Memory B cell (primary cell): ENCODE data around the gene CHRNB2.

Experiments used
- ATAC-seq: fragments of 150-1000 bp; cut with Tn5 transposase; 2 replicates; pipeline ENCODE4 v1.10.0; 2021; ENCODE audit warnings: low read depth, mild to moderate bottlenecking, moderate library complexity
- DNase-seq, 2 donors: peaks; one replicate each; pipeline ENCODE4 v3.0.0; 2022; ENCODE audit warnings: low spot score in 2 of 2
- H3K27ac Mint-ChIP-seq: one replicate; pipeline ENCODE4 v1.8.0; 2022; ENCODE audit warnings: mild to moderate bottlenecking, moderate library complexity, mixed read lengths
- H3K27me3 Mint-ChIP-seq: one replicate; pipeline ENCODE4 v1.8.0; 2022; ENCODE audit warnings: mixed read lengths
- H3K36me3 Mint-ChIP-seq: one replicate; pipeline ENCODE4 v1.8.0; 2022; ENCODE audit warnings: mild to moderate bottlenecking, mixed read lengths
- H3K4me1 Mint-ChIP-seq: one replicate; pipeline ENCODE4 v1.8.0; 2022; ENCODE audit warnings: mixed read lengths
- H3K4me3 Mint-ChIP-seq: one replicate; pipeline ENCODE4 v1.8.0; 2022; ENCODE audit warnings: mild to moderate bottlenecking, moderate library complexity, mixed read lengths
- H3K9me3 Mint-ChIP-seq: one replicate; pipeline ENCODE4 v1.8.0; 2022; ENCODE audit warnings: mixed read lengths

CHRNB2 gene

DNA sequence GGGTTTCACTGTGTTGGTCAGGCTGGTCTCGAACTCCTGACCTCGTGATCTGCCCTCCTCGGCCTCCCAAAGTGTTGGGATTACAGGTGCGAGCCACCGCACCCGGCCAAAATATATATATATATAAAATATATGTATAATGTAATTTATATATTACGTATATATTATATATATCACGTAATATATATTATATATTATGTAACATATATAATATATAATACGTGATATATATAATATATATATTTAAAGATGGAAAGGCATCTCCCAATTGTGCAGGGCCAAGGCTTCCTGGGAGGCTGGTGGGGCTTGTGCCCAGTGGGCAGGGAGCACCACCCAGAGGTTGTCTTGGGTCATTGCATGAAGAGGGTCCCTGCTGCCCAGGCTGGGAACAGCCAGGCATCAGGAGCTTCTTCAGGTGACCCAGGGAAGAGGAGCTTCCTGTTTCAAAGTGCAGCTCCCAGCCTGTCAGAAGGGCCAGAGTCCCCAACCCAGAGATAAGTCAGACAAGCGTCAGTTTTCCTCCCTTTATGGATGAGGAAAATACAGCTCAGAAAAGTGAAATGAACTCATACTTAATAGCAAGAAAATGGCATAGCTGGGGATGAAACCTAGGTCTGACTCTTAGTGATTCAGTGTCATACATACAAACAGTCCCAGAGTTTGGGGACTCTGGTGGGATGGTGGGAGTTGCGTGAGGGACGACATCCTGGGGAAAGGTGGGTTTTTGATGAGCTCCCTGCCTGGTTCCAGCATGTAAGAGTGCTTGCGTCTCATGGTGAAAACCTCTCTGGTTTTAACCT lies 21.1 kb upstream of the CHRNB2 start:
- Mint-ChIP-seq H3K4me1 (peaks cover 10% of the 10 kb centered on the region), H3K9me3 (no peaks in the 10 kb centered on the region), H3K4me3 (no peak overlapping the region)

DNA sequence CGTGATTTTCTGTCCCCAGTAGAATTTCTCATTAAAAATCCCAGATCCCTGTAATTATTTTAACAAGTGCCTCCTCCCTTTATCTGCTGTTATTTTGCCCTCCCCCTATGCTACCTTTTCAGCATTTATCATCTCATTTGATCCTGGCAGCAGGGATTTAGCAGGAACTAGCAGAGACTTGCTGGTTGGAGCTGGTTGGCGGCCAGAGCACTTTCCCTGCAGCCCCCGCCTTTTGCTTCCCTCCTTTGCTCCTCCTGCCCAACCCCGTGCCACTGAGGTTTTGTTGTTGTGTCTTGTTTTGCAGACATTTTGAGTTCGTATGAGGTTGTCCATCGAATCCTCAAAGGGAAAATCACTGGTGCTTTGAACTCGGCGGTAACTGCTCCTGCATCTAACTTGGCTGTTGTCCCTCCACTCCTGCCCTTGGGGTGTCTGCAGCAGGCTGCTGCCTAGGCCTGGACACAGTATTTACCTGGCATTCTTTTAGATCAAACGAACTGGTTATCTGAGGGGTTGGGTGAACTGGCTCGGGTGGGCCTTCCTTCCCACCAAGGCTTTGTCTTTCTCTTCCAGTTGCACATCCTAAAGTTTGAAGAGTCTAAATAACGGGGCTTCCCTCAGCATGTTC lies 20.4 kb upstream of the CHRNB2 start:
- Mint-ChIP-seq H3K4me3 (no peak overlapping the region), H3K9me3 (no peaks in the 10 kb centered on the region), H3K27me3 (peaks cover 3% of the 10 kb centered on the region), H3K27ac (no peak overlapping the region), H3K4me1 (peaks cover 10% of the 10 kb centered on the region), H3K36me3 (peaks cover 10% of the 10 kb centered on the region)
- ATAC-seq = no peak
- no peak for DNase-seq

More for the DNA sequence above, 21.1 kb upstream of the CHRNB2 start:
- Mint-ChIP-seq H3K27ac (no peak overlapping the region), H3K27me3 (peaks cover 5% of the 10 kb centered on the region), H3K36me3 (peaks cover 6% of the 10 kb centered on the region)
- peak; percentile 94 for ATAC-seq
- DNase-seq = peak; percentile 46 to 51

DNA sequence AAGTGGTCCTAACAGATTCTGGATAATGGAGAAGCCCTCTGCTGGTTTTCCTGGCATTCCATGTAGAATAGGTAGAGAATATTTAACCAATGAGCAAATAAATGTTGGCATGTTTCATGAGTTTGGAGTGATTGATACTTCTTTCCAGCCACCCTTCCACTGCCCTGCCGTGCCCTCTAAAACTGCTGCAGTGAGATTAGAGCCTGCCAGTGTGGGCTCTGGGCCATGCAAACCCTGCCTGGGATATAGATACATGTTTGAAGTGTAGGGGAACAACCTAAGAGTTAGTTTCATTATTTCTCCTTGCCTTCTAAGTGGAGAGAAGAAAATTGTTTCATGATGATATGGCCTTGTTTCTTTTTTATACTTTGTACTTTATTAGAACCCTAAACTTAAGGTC lies 19.6 kb upstream of the CHRNB2 start:
- no peak overlapping the region for H3K4me3 Mint-ChIP-seq
- no peak for DNase-seq
- H3K9me3 Mint-ChIP-seq = no peaks in the 10 kb centered on the region
- H3K27ac Mint-ChIP-seq = no peak overlapping the region
- ATAC-seq = no peak
- peaks cover 17% of the 10 kb centered on the region for H3K36me3 Mint-ChIP-seq
- H3K27me3 Mint-ChIP-seq = peaks cover 3% of the 10 kb centered on the region
- peaks cover 11% of the 10 kb centered on the region for H3K4me1 Mint-ChIP-seq

DNA sequence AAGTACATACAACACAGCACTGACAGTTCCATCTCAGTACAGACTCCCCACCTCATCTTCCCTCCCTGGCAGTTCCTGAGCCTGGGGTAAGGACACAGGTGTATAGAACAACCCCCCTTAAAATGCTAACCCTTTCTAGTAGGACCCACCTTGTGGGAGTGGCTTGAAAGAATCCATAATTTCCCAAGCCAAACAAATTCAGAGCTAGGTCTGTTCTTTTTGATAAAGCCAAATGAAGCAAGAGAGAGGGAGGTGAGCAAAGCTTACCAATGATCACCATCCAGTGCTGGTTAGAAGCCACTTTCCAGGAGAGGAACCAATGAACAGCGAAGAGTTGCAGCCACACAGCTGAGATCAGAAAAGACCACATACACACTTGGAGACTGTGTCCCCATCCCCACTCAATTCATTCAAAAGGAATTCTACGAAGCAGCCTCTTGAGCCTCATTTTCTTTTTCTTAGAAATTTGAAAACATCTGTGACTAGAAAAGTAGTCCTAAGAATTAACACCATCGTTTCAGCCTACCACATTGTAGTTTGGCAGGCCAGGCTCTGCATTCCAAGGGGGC lies 18.3 kb upstream of the CHRNB2 start:
- ATAC-seq (no peak), DNase-seq (no peak)
- Mint-ChIP-seq H3K4me3 (no peak overlapping the region), H3K9me3 (no peaks in the 10 kb centered on the region), H3K27me3 (peaks cover 3% of the 10 kb centered on the region), H3K4me1 (peaks cover 14% of the 10 kb centered on the region), H3K27ac (peak overlapping the region; percentile 75), H3K36me3 (peaks cover 27% of the 10 kb centered on the region)

DNA sequence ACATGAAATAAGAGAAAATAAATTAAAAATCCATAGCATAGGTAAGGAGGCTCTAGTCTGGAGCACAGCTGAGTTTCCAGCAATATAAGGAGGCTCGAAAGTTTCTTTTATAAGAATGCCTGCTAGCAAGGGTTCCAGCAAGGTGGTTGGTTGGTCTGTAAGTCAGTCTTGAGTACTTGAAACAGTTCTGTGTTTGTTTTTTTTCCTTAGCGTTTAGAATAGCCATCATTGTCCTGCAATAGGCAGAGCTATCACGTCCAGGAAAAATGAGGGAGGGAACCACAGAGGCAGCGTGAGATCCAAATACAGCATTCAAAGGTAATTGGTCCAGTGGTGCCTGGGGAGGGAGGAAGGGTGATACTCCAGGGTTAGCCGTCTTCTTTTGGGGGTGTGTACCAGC lies 17.5 kb upstream of the CHRNB2 start:
- Mint-ChIP-seq H3K27ac (no peak overlapping the region), H3K36me3 (peaks cover 34% of the 10 kb centered on the region), H3K4me3 (no peak overlapping the region), H3K9me3 (no peaks in the 10 kb centered on the region), H3K27me3 (peaks cover 3% of the 10 kb centered on the region), H3K4me1 (peaks cover 14% of the 10 kb centered on the region)
- DNase-seq = no peak
- no peak for ATAC-seq

DNA sequence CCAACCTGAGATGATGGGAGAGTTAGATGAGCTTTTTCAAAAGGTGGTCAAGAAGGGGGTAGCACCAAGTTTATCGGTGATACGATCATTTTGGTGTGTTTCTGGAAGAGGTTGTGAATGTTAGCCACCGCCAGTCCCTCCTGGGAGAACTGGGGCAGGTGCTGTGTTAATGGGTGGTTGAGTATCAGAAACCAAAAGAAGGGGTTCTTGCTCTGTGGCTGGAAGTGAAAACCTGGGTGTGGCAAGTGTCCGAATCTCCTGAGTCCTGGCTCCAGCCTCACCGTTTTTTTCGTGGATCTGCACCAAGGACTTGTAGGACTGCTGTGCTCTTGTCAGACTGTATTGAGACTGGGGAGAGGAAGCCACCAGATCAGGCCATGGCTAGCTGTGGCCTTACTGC lies 16.9 kb upstream of the CHRNB2 start:
- no peaks in the 10 kb centered on the region for H3K9me3 Mint-ChIP-seq
- H3K4me3 Mint-ChIP-seq = no peak overlapping the region
- H3K4me1 Mint-ChIP-seq = peaks cover 14% of the 10 kb centered on the region
- no peak for DNase-seq
- no peak overlapping the region for H3K27ac Mint-ChIP-seq
- no peak for ATAC-seq
- peaks cover 35% of the 10 kb centered on the region for H3K36me3 Mint-ChIP-seq
- H3K27me3 Mint-ChIP-seq = no peaks in the 10 kb centered on the region

DNA sequence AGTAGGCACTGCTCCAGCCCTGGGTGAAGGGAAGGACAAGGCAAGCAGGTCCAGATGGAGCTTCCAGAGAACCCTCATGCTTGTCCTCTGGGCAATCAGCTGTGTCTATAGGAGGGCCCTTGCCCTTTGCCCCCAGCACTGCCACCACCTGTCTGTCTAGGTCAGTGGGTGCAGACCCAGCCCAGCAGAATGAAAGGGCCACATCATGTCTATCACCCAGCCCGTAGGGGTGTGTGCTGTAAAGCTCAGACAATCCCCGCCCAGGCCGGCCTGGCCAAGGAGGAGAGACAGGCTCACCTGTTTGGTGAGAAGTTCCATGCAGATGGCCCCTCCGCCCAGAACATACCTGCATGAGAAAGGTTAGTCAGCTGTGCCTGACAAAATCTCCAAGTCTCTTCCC lies 16.1 kb upstream of the CHRNB2 start:
- Mint-ChIP-seq H3K36me3 (peaks cover 35% of the 10 kb centered on the region), H3K9me3 (no peaks in the 10 kb centered on the region), H3K4me1 (peaks cover 18% of the 10 kb centered on the region), H3K4me3 (no peak overlapping the region), H3K27ac (no peak overlapping the region), H3K27me3 (no peaks in the 10 kb centered on the region)
- no peak for DNase-seq
- ATAC-seq = no peak

DNA sequence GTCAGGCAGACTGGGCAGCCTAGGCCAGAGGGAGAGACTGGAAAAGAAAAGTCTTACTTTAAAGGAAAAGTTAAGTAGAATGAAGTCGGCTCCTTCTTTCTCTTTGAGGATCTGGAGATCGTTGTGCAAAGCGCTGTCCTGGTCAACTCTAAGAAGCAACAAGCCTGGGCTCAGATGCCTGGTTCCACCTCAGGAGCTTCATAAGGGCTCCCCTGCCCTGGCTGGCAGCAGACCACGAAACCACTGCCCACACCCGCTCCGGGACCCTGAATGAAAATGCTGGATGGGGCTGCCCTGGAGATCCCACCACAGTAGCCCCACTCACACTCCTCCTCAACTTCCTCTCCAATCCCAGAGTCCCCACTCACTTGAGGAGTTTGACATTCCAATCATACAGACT lies 15.5 kb upstream of the CHRNB2 start:
- Mint-ChIP-seq H3K4me3 (no peak overlapping the region), H3K27me3 (no peaks in the 10 kb centered on the region), H3K27ac (no peak overlapping the region), H3K9me3 (no peaks in the 10 kb centered on the region), H3K36me3 (peaks cover 35% of the 10 kb centered on the region), H3K4me1 (peaks cover 19% of the 10 kb centered on the region)
- DNase-seq (no peak), ATAC-seq (no peak)

DNA sequence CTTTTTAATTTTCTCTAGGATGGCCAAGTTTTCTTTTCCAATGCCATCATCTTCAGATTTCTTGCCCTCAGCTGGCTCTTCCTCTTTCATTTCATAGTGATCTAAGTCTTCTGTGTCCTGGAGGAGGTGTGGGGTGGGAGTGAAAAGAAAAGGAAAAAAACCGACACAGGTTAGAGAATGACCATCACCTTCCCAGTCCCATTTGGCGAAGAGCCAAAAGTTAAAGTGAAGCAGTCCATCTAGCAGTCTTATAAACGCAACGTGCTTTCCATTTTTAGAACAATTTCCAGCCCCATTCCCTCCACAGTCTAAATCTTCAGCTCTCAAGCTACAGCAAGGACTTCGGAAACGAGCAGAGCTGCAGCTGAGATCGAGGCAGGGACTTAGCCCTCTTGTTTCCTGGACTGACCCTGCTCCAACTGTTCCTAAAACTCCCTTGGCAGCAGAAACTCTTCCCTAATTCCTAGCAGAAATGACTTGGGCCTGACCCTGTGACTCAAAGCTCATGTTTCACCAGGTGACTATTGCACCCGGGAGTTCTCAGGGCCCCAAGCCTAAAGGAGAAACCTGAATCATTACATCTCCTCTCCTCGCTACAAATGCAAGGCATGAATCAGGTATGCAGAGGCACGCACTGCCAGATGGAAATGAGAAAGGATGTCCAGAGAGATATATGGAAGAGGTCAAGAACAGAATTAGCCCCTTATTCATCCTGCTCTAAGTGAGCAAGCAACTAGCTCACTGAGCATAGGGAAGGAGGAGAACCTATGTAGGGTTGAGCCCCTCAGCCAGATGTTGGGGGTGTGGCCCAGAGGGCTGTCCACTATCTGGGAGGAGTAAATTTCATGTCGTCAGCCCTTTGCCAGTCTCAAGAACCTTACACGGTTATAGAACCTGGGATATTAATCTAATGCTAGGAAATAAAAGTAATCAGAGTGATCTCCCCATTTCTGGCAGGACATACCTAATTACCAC lies 14.2 kb upstream of the CHRNB2 start:
- peaks cover 37% of the 10 kb centered on the region for H3K36me3 Mint-ChIP-seq

DNA sequence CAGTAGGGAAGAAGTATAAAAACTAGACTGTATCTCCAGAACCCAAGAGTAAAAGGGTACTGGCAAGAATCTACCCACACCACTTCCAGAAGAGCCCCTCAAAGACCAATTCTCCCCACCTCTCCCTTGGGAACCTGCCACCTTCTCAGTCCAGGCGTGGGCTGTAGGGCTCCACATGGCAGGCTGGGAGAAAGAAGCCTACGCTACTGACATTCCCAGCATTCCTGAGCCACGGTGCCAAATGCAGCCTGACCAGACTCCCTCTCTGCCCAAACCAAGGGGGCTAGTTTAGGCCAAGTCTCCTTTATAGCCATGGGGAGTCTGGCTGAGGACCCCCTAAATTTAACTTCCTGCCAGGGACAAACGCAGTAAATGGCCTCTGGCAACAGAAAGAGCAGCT lies 11.2 kb upstream of the CHRNB2 start:
- H3K27me3 Mint-ChIP-seq = no peaks in the 10 kb centered on the region
- H3K4me3 Mint-ChIP-seq = no peak overlapping the region
- H3K27ac Mint-ChIP-seq = no peak overlapping the region
- DNase-seq (no peak), ATAC-seq (no peak)
- H3K4me1 Mint-ChIP-seq = peaks cover 28% of the 10 kb centered on the region
- H3K36me3 Mint-ChIP-seq = peaks cover 32% of the 10 kb centered on the region
- H3K9me3 Mint-ChIP-seq = no peaks in the 10 kb centered on the region

More for the DNA sequence above, 14.2 kb upstream of the CHRNB2 start:
- Mint-ChIP-seq H3K9me3 (no peaks in the 10 kb centered on the region), H3K4me3 (no peak overlapping the region), H3K27ac (no peak overlapping the region), H3K4me1 (peaks cover 27% of the 10 kb centered on the region), H3K27me3 (no peaks in the 10 kb centered on the region)
- ATAC-seq = no peak
- DNase-seq = no peak

DNA sequence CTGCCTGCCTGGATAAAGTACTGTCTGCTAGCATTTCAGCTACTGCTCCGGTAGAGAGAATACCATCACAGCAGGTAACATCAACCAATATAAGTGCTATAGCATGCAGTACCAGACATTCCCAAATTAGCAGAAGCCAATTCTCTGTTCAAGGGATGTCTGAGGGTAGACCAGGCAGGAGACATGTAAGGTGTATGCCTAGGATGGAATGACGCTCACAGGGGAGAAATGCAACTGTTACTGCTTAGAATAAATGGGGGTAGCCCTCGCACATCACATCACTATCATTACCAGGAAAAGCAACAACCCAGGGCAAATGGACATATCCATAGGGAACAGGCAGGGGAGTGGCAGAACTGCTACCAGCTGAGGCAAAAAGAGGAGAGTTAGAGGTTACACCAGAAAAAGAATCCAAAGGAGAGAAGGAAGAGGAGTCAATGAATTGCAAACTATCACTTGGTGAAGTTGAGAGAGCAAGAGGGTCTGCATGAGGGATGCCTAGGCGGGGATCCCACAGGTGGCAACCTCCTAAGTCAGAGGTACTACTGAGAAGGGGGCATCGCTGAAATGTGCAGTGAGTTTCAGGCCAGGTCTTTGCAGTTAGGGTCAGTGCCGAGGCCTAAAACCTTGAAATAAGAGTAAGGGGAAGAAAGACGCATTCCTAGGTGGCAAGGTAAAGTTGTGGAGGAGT lies 10.2 kb upstream of the CHRNB2 start:
- Mint-ChIP-seq H3K4me1 (peaks cover 28% of the 10 kb centered on the region), H3K4me3 (peak overlapping the region; percentile 91), H3K27ac (peak overlapping the region; percentile 88), H3K9me3 (no peaks in the 10 kb centered on the region), H3K27me3 (no peaks in the 10 kb centered on the region), H3K36me3 (peaks cover 27% of the 10 kb centered on the region)
- no peak for ATAC-seq
- no peak for DNase-seq

DNA sequence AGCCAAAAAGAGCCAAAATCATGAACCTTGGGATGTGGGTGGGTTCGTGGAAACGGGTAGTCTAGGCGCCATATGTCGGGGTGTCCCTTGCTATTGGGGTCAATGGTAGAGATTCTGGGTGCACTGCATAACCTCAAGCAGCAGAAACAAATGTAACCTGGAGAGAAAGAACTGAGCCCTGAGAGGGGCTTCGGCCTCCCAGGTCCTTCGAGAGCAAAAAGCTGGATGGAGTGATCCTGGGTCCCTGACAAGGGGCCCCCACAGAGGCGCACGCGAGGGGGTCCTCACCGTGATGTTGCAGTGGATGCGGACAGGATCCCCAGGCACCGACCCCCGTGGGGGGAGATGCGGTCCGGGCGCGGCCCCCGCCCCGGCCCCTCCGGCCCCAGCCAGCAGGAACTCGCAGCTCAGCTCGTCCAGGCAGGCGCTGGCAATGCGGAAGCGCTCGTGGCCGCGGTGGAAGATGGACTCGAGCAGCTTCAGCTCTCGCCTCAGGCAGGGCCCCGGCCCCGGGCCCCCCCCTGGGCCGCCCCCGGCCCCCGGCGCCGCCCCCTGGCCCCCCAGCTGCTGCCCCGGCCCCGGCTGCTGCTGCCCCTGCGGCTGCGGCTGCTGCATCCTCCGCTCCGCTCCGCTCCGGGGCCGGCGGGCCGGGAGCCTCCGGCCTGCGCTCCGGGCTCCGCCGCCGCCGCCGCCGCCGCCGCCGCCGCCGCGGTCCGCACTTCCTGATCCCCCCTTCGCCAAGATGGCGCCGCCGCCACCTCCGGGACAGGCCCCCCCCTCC lies 9.4 kb upstream of the CHRNB2 start, which contains the start of gene UBE2Q1:
TSS of gene UBE2Q1 (minus strand) at position 724 of the 781 bp plus-strand sequence. CDS start at position 615, 109 bp downstream.
- peak; percentile 30 to 42 for DNase-seq
- peaks cover 20% of the 10 kb centered on the region for H3K36me3 Mint-ChIP-seq
- ATAC-seq = peak; percentile 1
- peak within 1 kb of the TSS; percentile 88 for H3K27ac Mint-ChIP-seq
- H3K4me3 Mint-ChIP-seq = peak within 1 kb of the TSS; percentile 91
- H3K4me1 Mint-ChIP-seq = peaks cover 25% of the 10 kb centered on the region
- no peaks in the 10 kb centered on the region for H3K9me3 Mint-ChIP-seq
- H3K27me3 Mint-ChIP-seq = no peaks in the 10 kb centered on the region
